Neural crest cell (in vitro differentiated cells): Measurements from ENCODE around the gene TNS3. TPM values are rescaled to one million over a fixed set of nuclear protein-coding genes. Genes with fewer than 3 reads are reported as not detected.

ENCODE experiments used
- DNase-seq: peaks from one replicate; pipeline ENCODE4 v3.0.0; 2021; ENCODE audit warnings: low read depth, mixed read lengths, low spot score
- H3K27ac Mint-ChIP-seq: one replicate; pipeline ENCODE4 v1.8.0; 2021; ENCODE audit warnings: mild to moderate bottlenecking, mixed read lengths; ENCODE audit not compliant: unreplicated experiment
- H3K27me3 Mint-ChIP-seq: 2 replicates; pipeline ENCODE4 v1.8.0; 2021; ENCODE audit warnings: low read depth, mild to moderate bottlenecking, mixed read lengths
- H3K36me3 Mint-ChIP-seq: 2 replicates; pipeline ENCODE4 v1.8.0; 2021; ENCODE audit warnings: low read depth, mild to moderate bottlenecking, mixed read lengths
- H3K4me1 Mint-ChIP-seq: 2 replicates; pipeline ENCODE4 v1.8.0; 2021; ENCODE audit warnings: mixed read lengths
- H3K4me3 Mint-ChIP-seq: one replicate; pipeline ENCODE4 v1.8.0; 2021; ENCODE audit warnings: mild to moderate bottlenecking, mixed read lengths
- H3K9me3 Mint-ChIP-seq: 2 replicates; pipeline ENCODE4 v1.8.0; 2021; ENCODE audit warnings: mixed read lengths
- CTCF ChIP-seq: fragments of 200-600 bp; sonication (generic); conservative IDR thresholded peaks from 2 replicates; pipeline ENCODE4 v1.5.0; 2021; ENCODE audit warnings: antibody characterized with exemption, mild to moderate bottlenecking
- total RNA-seq: library from RNA; stranded (reverse); gene quantifications from 2 replicates; pipeline ENCODE4 v1.2.1, GENCODE V29; 2021

TNS3 gene
- total RNA-seq, 1 donor from 2014 or later, result 26.4 TPM

- Mint-ChIP-seq H3K9me3 (no peaks in the 10 kb centered on the region), H3K36me3 (no peaks in the 10 kb centered on the region), H3K27ac (no peak overlapping the region), H3K4me3 (no peak overlapping the region), H3K27me3 (no peaks in the 10 kb centered on the region), H3K4me1 (peaks cover 3% of the 10 kb centered on the region)
- no peak for DNase-seq
- no peak for TF ChIP-seq CTCF
These were observed 35.0 kb downstream of the TNS3 start for GRCh38 chr7:47546733-47547494.

- no peaks in the 10 kb centered on the region for H3K27me3 Mint-ChIP-seq
- no peak overlapping the region for H3K27ac Mint-ChIP-seq
- no peak for DNase-seq
- TF ChIP-seq CTCF, result no peak
- H3K4me1 Mint-ChIP-seq, result peaks cover 2% of the 10 kb centered on the region
- H3K4me3 Mint-ChIP-seq, result no peak overlapping the region
- no peaks in the 10 kb centered on the region for H3K36me3 Mint-ChIP-seq
- no peaks in the 10 kb centered on the region for H3K9me3 Mint-ChIP-seq
These were observed 35.7 kb downstream of the TNS3 start for GRCh38 chr7:47546171-47546570.

- H3K27me3 Mint-ChIP-seq, result peaks cover 6% of the 10 kb centered on the region
- H3K4me1 Mint-ChIP-seq, result peaks cover 14% of the 10 kb centered on the region
- no peak for DNase-seq
- no peaks in the 10 kb centered on the region for H3K36me3 Mint-ChIP-seq
- no peaks in the 10 kb centered on the region for H3K9me3 Mint-ChIP-seq
- H3K4me3 Mint-ChIP-seq, result no peak overlapping the region
- TF ChIP-seq CTCF, result no peak
- H3K27ac Mint-ChIP-seq, result no peak overlapping the region
These were observed 37.5 kb downstream of the TNS3 start for GRCh38 chr7:47544416-47544815.

DNA sequence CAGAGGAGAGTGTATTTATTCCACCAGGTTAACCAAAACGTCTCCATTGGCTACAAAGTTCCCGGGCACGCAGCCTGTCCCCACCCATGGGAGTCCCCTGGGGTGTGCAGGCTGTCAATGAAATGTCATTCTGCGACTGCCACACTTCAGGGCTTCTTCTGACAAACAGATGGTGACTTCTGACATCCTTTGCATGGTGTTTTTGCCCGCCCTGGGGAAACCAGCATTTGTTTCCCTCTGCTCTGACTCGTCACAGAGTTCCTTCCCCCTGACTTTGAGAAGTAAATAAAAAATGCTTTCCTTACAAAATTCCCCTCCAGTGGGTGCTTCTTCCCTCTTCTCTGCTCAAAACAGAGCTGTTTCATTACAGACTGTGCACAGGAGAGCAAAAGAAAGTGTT, 38.2 kb downstream of the TNS3 start:
- peaks cover under 1% of the 10 kb centered on the region for H3K36me3 Mint-ChIP-seq
- no peaks in the 10 kb centered on the region for H3K9me3 Mint-ChIP-seq
- H3K4me1 Mint-ChIP-seq, result peaks cover 18% of the 10 kb centered on the region
- peaks cover 9% of the 10 kb centered on the region for H3K27me3 Mint-ChIP-seq
- no peak for TF ChIP-seq CTCF
- peak overlapping the region; percentile 67 for H3K27ac Mint-ChIP-seq
- no peak for DNase-seq
- no peak overlapping the region for H3K4me3 Mint-ChIP-seq

DNA sequence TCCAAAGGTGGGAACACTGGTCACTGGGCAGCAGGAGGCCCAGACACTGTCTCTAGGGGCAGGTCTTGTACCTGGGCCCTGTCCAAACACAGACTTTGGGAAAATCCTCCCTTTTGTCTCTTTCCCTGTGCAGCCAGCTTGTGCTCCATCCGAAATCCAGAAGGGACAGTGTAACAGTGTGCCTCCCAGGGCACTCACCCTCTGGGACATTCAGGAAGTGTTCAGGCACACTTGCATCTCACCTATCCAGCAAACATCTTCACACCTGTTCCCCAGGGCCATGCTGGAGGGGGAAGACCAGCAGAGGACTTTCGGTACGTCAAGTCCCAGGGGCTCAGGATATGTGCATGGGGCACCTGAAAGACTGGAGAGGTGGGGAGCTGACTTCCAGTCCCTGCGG, 38.9 kb downstream of the TNS3 start:
- no peak overlapping the region for H3K4me3 Mint-ChIP-seq
- H3K27me3 Mint-ChIP-seq, result peaks cover 16% of the 10 kb centered on the region
- H3K4me1 Mint-ChIP-seq, result peaks cover 22% of the 10 kb centered on the region
- no peak for TF ChIP-seq CTCF
- H3K9me3 Mint-ChIP-seq, result no peaks in the 10 kb centered on the region
- H3K36me3 Mint-ChIP-seq, result peaks cover 2% of the 10 kb centered on the region
- DNase-seq, result no peak
- H3K27ac Mint-ChIP-seq, result no peak overlapping the region
